ENCODE results near the gene MAP6D1. TPM values are rescaled to one million over a fixed set of nuclear protein-coding genes. Genes with fewer than 3 reads are reported as not detected.

Gene MAP6D1
- total RNA-seq, 1 experiment from 2014 or later, result 7.1 TPM

GRCh38 chr3:183812761-183813445 lies 12.5 kb downstream of the MAP6D1 start:
- Histone ChIP-seq H3K4me2 (ENCODE audit: insufficient read depth, insufficient read length, low read length) (no peak overlapping the region), H2AK5ac (ENCODE audit: insufficient read length, low read length) (no peak overlapping the region), H3K14ac (ENCODE audit: insufficient read depth, low read length) (no peak overlapping the region), H3K23me2 (ENCODE audit: insufficient read length, low read depth, low read length, poor library complexity, severe bottlenecking) (no peaks in the 10 kb centered on the region), H3K18ac (ENCODE audit: insufficient read length, low read depth, low read length) (no peak overlapping the region), H4K91ac (ENCODE audit: insufficient read length, low read depth, low read length) (no peak overlapping the region), H3T11ph (ENCODE audit: low read length) (no peak overlapping the region), H3K27me3 (ENCODE audit: insufficient read depth, low read length) (no peaks in the 10 kb centered on the region), H4K8ac (replicated peaks; ENCODE audit: insufficient read length, low read depth, low read length) (no peak overlapping the region), H2AFZ (ENCODE audit: low read length) (no peak overlapping the region), H3K9ac (ENCODE audit: extremely low read depth, insufficient read length, low read length) (no peak overlapping the region), H4K5ac (ENCODE audit: insufficient read length, low read depth, low read length) (no peak overlapping the region), H3K4me1 (ENCODE audit: insufficient read depth, low read length) (no peaks in the 10 kb centered on the region), H2BK12ac (ENCODE audit: insufficient read length, low read depth, low read length) (no peak overlapping the region), H2BK20ac (ENCODE audit: low read depth, low read length, poor library complexity, severe bottlenecking) (no peak overlapping the region), H3K23ac (ENCODE audit: insufficient read length, low read depth, low read length) (no peak overlapping the region), H3K4ac (ENCODE audit: low read depth, low read length) (no peak overlapping the region), H3K79me1 (ENCODE audit: insufficient read depth, low read depth, low read length, poor library complexity, severe bottlenecking) (no peaks in the 10 kb centered on the region), H2BK5ac (ENCODE audit: insufficient read length, low read length) (no peak overlapping the region), H2BK120ac (ENCODE audit: low read depth, low read length, poor library complexity, severe bottlenecking) (no peak overlapping the region), H3K9me3 (ENCODE audit: control insufficient read depth, low read depth, low read length) (no peaks in the 10 kb centered on the region), H3K56ac (ENCODE audit: insufficient read length, low read depth, low read length) (no peak overlapping the region), H2BK15ac (ENCODE audit: low read depth, low read length) (no peak overlapping the region), H3K79me2 (ENCODE audit: insufficient read depth, low read length) (no peaks in the 10 kb centered on the region), H3K27ac (ENCODE audit: insufficient read length, low read depth, low read length) (no peak overlapping the region), H4K20me1 (ENCODE audit: control insufficient read depth, insufficient read depth, insufficient read length) (no peaks in the 10 kb centered on the region)
- no CpG with 5 or more reads among the region's 8 CpGs for WGBS (ENCODE audit: extremely low coverage, insufficient read length, low lambda C conversion rate)
- DNase-seq, result no peak
- H3K27me3 Mint-ChIP-seq (ENCODE audit: low read depth), result no peaks in the 10 kb centered on the region; the same call in none of the 2 replicates
- H3K27ac Mint-ChIP-seq, result peak overlapping the region in 2 of 3 experiments; percentile 50 to 89; a peak in 4 of 7 replicates
- H3K36me3 Mint-ChIP-seq (ENCODE audit: insufficient read depth in 1 of 3, low read depth in 3 of 3), result peaks cover 19 to 76% (median 63%) of the 10 kb centered on the region in 3 experiments; a peak in 6 of 7 replicates
- no peaks in the 10 kb centered on the region for H3K9me3 Mint-ChIP-seq
- no peak for TF ChIP-seq CTCF (conservative IDR thresholded peaks at IDR 0.05)
- H3K4me3 Mint-ChIP-seq, result no peak overlapping the region
- H3K4me1 Mint-ChIP-seq, result 0 out of 4 replicates have a peak, but pooled peaks cover 0 to 1% of the 10 kb centered on the region in 2 experiments

Data from H9 (cell line).